ENCODE measurements around the gene LIPE.

The LIPE gene

DNA sequence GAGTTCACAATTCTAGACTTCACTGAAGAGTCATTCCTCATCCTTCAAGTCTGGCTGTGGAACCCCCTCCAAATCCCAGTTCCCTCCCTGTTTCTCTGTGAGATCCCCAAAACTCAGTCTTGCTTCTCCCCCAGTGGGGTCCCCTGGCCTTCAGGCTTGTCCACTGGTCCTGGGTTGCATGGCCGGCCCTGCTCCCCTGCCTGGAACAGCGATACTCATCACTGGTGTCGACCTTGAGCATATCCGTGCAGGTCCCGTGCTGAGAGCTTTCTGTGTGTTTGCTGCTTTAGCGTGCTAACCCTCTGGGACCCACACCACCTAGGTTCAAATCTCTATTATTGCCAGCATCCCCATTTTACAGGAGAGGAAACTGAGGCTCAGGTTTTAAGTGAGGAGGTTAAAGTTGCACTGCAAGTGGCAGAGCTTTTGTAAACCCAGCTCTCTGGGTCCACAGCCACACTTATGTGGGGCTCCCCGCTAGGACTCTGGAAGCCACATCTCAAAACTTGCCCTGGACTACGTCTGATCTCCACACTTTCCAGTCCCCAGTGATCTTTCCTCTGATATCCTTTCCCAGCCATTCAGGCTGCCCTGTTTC is 15.5 kb downstream of the LIPE start:
- no peak for DNase-seq

GRCh38 chr19:42410371-42410770 is 16.8 kb downstream of the LIPE start:
- no peak for DNase-seq

DNA sequence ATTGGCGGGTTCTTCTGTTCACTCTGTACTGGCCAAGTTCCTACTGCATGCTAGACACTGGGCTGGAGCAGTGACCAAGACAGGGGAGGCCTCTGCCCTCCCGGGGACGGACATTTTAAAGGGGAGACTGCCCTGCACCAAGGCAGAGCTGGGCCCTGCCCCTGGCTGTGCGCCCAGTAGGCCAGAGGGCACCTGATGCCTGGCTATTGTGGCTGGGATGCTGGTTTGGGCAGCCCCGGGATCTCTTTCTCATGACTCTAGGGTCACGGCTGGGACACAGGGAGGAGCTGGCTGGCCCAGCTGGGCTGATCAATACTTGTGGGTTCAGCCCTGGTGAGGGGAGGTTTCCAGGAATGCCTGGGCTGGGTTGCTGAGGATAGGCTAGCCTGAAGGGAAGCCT is 17.7 kb downstream of the LIPE start:
- DNase-seq, result no peak

GRCh38 chr19:42407816-42408175 is 19.4 kb downstream of the LIPE start:
- DNase-seq, result no peak

DNA sequence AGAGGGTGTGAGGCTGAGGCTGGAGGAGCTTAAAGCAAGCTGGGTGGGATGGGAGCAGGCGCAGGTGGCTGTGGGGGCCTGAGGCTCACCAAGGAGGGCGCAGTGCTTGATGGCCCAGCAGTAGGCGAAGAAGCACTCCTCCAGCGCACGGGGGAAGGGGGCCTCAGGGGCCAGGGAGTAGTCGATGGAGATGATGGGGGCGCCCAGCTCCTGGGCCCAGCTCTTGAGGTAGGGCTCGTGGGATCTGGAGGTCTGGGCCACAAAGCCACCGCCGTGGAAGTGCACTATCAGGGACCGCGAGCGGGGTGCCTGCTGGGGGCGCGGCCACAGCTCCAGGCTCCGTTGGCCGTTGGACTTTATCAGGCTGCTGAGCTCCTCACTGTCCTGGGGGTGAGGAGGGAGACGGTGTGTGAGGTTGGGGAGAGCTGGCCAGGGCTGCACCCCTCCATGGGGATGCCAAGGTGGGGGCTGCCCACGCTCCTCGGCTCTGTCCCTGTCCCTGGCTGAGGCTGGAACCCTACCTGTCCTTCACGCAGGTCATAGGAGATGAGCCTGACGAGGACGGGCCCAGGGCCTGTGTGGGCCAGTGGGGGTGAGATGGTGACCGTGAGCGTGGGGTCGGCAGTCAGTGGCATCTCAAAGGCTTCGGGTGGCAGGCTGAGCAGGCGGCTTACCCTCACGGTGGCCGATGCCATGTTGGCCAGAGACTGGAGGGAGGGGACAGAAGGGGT is 19.9 kb downstream of the LIPE start:
- no peak for DNase-seq

DNA sequence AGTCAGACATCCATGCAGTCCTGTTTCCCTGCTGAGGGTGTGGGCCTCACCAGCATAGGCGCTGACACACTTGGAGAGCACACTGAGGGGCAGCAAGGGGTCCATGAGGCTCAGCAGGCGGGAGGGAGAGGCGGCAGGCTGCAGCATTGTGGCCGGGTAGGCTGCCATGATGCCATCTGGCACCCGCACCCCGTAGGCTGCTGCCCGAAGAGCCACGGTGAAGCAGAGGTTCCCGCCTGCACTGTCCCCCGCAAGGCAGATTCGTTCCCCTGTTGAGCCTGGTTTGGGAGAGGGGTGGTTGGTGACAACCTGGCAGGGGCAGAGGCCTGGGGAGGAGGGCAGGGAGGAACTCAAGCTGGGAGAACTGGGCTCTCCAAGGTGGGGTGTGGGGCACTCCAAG is 21.1 kb downstream of the LIPE start:
- no peak for DNase-seq

DNA sequence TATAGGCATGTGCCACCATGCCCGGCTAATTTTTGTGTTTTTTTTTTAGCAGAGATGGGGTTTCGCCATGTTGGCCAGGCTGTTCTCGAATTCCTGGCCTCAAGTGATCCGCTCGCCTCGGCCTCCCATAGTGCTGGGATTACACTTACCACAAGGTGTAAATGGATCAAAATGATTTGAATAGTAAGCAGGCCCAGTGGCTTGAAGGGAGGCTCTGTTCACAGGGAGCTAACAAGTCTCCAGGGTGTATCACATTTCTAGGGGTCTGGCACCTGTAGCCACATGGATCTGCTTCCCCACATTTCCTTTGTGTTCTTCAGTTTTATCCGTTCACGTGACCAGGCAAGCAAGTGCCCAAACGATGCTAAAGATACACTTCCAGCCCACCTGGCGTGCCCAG is 23.6 kb downstream of the LIPE start:
- no peak for DNase-seq

GRCh38 chr19:42402376-42403116 is 24.6 kb downstream of the LIPE start:
- no peak for DNase-seq

- DNase-seq, result peak; percentile 38
Measured at GRCh38 chr19:42401365-42402303, 25.6 kb downstream of the LIPE start.

DNA sequence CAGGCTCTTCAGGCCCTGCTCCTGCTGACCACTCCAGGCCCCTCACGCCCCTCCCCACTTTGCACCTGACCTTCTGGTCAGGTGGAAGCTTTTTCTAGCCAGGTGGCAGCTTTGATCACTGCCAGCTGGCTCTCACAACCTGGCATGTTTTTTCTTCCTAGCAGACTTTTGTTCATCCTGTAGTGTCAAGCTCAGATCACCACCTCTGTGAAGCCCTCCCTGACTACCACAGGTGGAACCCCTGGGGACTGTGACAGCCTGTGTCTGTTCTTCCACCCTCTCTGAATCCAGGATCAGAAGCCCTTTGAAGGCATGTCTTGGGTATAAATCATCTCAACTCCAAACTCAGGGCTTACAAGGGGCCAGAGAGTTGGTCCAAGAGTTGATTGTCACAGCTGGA is 26.8 kb downstream of the LIPE start:
- DNase-seq, result no peak

DNA sequence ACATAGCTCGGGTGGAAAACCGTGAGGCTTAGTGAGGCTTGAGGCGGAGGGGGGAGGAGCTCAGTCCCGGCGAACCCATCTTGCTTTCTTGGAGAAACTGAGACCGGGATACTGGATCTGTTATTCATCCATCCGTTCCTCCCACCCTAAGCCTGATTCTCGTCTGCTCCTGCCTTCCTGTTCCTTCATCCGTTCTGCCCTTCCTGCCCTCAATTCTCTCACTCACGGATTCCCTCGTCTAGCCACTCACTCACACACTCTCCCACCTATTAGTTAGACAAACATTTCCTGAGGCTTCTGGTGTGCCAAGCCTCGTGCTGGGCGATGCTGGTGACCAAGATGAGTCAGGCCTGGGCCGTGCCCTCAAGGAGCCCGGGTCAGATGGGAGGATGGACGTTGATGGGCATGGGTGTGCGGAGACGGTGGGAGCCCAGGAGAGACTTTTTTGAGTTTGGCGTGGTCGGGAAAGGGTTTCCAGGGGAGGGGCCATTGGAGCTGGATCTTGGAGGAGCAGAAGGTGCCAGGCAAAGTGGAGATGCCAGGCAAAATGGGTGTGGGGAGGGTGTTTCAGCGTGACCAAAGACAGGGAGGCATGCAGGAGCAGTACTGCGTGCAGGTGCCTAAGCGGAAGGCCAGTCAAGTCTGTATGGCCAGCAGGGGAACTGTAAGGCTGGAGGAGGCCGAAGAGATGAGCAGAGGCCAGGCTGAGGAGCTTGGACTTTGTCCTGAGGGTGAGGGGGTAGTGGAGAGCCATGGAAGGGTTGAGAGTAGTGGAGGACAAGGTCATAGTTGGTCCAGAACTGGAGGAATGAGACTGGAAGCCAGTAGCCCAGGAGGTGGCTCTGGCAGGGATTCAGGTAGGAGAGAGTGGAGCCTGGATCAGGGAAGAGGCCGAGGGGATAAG is 29.7 kb downstream of the LIPE start:
- no peak for DNase-seq

- DNase-seq, result peak; percentile 98
Measured at GRCh38 chr19:42396381-42397262, 30.6 kb downstream of the LIPE start.

- no peak for DNase-seq
Measured at GRCh38 chr19:42394751-42395150, 32.4 kb downstream of the LIPE start.

GRCh38 chr19:42392165-42392564 is 35.0 kb downstream of the LIPE start:
- no peak for DNase-seq

GRCh38 chr19:42389899-42390298 is 37.3 kb downstream of the LIPE start, which contains the start of gene CNFN:
Gene CNFN (minus strand): TSS chr19:42390297. CDS start chr19:42389037, 1,260 bp downstream.
- no peak for DNase-seq

GRCh38 chr19:42388851-42389489 is 38.2 kb downstream of the LIPE start:
- DNase-seq, result no peak

DNA sequence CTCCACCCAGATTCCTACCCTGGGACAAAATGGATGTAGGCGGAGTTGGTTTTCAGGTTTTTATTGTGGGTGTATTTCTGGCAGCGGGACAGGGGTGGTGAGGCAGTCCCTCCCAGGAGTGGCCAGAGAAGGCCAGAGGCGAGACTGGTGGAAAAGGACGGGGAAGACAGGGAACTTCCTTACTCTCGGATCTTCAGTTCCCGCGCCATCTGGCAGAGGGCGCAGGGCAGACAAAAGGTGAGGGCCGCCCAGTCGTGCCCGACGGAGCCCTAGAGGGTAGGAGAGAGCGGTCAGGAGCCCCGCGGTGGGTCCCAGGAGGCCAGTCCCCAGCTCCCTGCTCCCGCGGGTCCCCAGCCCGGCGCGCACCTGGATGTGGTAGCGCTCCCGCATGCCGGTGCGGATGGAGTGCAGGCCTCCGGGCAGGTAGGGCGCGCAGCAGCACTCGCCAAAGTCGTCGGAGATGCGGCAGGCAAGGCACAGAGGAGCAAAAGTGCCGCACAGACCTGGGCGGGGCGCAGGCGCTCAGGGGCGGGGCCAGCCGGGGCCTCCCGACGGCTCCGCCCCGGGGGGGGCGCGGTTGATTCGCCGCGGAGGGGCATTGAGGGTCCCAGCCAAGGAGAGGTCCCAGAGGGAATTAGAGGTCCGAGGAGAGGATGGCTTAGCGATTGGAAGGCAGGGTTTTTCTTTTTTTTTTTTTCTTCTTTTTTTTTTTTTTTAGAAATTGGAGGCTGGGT is 40.0 kb downstream of the LIPE start:
- DNase-seq, result peak; percentile 80

GRCh38 chr19:42380155-42380554 is 47.0 kb downstream of the LIPE start:
- no peak for DNase-seq

Data from DMS153 (cell line).